OCI-LY1 (cell line): ENCODE data around the gene CEP85.

Experiments
- CTCF ChIP-seq: fragments of 200-600 bp; sonication (generic), shearing (Covaris generic); IDR thresholded peaks from 2 replicates; pipeline ENCODE4 v1.5.1; 2017; ENCODE audit warnings: mild to moderate bottlenecking, antibody characterized with exemption, low read length, moderate library complexity, mixed read lengths
- EZH2 ChIP-seq: fragments of 200-600 bp; sonication (generic), shearing (Covaris generic); IDR thresholded peaks from 2 replicates; pipeline ENCODE4 v1.8.0; 2017; ENCODE audit warnings: borderline replicate concordance, mixed run types, mild to moderate bottlenecking, antibody characterized with exemption, low read length, moderate library complexity, mixed read lengths

DNA sequence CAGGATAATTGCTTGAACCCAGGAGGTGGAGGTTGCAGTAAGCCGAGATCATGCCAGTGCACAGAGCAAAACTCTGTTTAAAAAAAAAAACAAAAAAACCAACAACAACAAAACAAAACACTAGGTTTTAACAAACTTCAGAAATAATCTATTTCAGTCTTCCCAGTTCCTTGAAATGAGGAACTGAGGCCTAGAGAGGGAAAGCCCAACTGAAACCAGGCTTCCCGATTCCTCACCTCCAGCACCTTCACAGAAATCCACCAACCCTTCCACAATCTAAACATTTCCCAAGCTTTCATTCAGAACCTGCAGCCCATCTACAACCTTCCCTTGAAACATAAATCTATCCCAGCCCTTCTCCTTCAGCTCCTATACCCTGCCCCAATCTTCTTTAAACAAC lies 83.1 kb downstream of the CEP85 start:
- TF ChIP-seq CTCF (no peak), EZH2 (no peak)
